ENCODE results near the gene ENO2. TPM values are rescaled to one million over a fixed set of nuclear protein-coding genes. Genes with fewer than 3 reads are reported as not detected.
A peak's percentile ranks its signal among the peaks of the same experiment; 100 is the strongest.

Gene ENO2
- total RNA-seq, 1 experiment from 2014 or later = 166 TPM

DNA sequence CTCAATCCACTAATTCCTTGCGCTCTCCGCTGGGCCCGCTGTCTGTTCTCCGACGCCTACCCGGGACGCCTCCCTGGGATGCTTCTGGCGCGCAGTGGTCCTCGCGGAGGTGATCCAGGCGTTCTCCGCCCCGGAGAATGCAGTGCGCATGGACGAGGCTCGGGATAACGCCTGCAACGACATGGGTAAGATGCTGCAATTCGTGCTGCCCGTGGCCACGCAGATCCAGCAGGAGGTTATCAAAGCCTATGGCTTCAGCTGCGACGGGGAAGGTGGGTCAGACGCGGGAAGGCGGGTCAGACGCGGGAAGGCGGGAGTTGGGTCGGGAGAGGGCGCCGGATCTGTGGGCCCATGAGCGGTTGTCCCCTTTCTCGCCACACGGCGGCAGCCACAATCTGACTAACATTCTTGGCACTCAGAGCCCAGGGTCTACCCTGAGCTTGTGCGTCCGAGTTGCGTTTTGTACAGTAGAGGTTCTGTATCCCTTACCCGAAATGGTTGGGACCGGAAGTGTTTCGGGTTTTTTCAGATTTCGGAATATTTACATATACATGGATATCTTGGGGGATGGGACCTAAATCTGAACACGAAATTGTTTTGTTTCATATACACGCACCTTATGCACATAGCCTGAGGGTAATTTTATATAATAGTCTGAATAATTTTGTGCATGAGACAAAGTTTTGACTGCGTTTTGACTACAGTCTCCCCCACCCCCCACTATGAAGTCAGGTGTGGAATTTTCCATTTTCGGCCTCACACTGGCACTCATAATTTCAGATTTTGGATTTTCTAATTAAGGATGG lies 30.2 kb downstream of the ENO2 start:
- TF ChIP-seq CTCF (conservative IDR thresholded peaks at IDR 0.05) = peak; percentile 79
- H3K9ac ChIP-seq (ENCODE audit: extremely low read depth, insufficient read length, low read length) = peak overlapping the region; percentile 98
- H3K4me1 ChIP-seq (ENCODE audit: insufficient read depth, low read length) = 0 out of 2 replicates have a peak, but pooled peaks cover 4% of the 10 kb centered on the region
- peak overlapping the region; percentile 99 for H3K14ac ChIP-seq (ENCODE audit: insufficient read depth, low read length)
- peak overlapping the region; percentile 23 for H4K8ac ChIP-seq (replicated peaks; ENCODE audit: insufficient read length, low read depth, low read length)
- Mint-ChIP-seq H3K27ac (peak overlapping the region; percentile 98 to 100 (median 100)), H3K4me1 (peaks cover 34 to 38% of the 10 kb centered on the region in 2 experiments), H3K36me3 (ENCODE audit: insufficient read depth in 1 of 3, low read depth in 3 of 3) (peaks cover 13 to 34% (median 22%) of the 10 kb centered on the region in 3 experiments), H3K27me3 (ENCODE audit: low read depth) (peaks cover 2% of the 10 kb centered on the region; the same call in 1 of the 2 replicates), H3K4me3 (peak overlapping the region; percentile 93 to 94), H3K9me3 (no peaks in the 10 kb centered on the region; a peak in 1 of 5 replicates)
- H2BK120ac ChIP-seq (ENCODE audit: low read depth, low read length, poor library complexity, severe bottlenecking) = peak overlapping the region; percentile 2
- H2AFZ ChIP-seq (ENCODE audit: low read length) = no peak overlapping the region
- H2BK15ac ChIP-seq (ENCODE audit: low read depth, low read length) = no peak overlapping the region
- no peak overlapping the region for H3T11ph ChIP-seq (ENCODE audit: low read length)
- H3K56ac ChIP-seq (ENCODE audit: insufficient read length, low read depth, low read length) = peak overlapping the region; percentile 63
- H3K9me3 ChIP-seq (ENCODE audit: control insufficient read depth, low read depth, low read length) = no peaks in the 10 kb centered on the region
- H3K4me2 ChIP-seq (ENCODE audit: insufficient read depth, insufficient read length, low read length) = peak overlapping the region; percentile 96
- H3K18ac ChIP-seq (ENCODE audit: insufficient read length, low read depth, low read length) = peak overlapping the region; percentile 98
- H4K5ac ChIP-seq (ENCODE audit: insufficient read length, low read depth, low read length) = peak overlapping the region; percentile 79
- no CpG with 5 or more reads among the region's 48 CpGs for WGBS (ENCODE audit: extremely low coverage, insufficient read length, low lambda C conversion rate)
- no peak overlapping the region for H2AK5ac ChIP-seq (ENCODE audit: insufficient read length, low read length)
- H3K23ac ChIP-seq (ENCODE audit: insufficient read length, low read depth, low read length) = no peak overlapping the region
- H2BK5ac ChIP-seq (ENCODE audit: insufficient read length, low read length) = peak overlapping the region; percentile 96
- peak; percentile 95 for DNase-seq
- H3K27ac ChIP-seq (ENCODE audit: insufficient read length, low read depth, low read length) = peak overlapping the region; percentile 96
- no peak overlapping the region for H4K91ac ChIP-seq (ENCODE audit: insufficient read length, low read depth, low read length)
- no peak overlapping the region for H2BK20ac ChIP-seq (ENCODE audit: low read depth, low read length, poor library complexity, severe bottlenecking)
- no peak overlapping the region for H3K4ac ChIP-seq (ENCODE audit: low read depth, low read length)
- no peak overlapping the region for H2BK12ac ChIP-seq (ENCODE audit: insufficient read length, low read depth, low read length)
- no peaks in the 10 kb centered on the region for H3K79me1 ChIP-seq (ENCODE audit: insufficient read depth, low read depth, low read length, poor library complexity, severe bottlenecking)
- H3K79me2 ChIP-seq (ENCODE audit: insufficient read depth, low read length) = no peaks in the 10 kb centered on the region
- H3K27me3 ChIP-seq (ENCODE audit: insufficient read depth, low read length) = no peaks in the 10 kb centered on the region
- peaks cover 16% of the 10 kb centered on the region for H3K23me2 ChIP-seq (ENCODE audit: insufficient read length, low read depth, low read length, poor library complexity, severe bottlenecking)
- peaks cover 2% of the 10 kb centered on the region for H4K20me1 ChIP-seq (ENCODE audit: control insufficient read depth, insufficient read depth, insufficient read length)

All from H9 (cell line).